GM18858 (cell line): ENCODE data around the gene ALK.
A peak's percentile ranks its signal among the peaks of the same experiment; 100 is the strongest.

Experiments used
- ATAC-seq: cut with Tn5 transposase; IDR thresholded peaks from one replicate; pipeline ENCODE4 v1.9.1; 2021; ENCODE audit not compliant: unreplicated experiment

ALK gene

DNA sequence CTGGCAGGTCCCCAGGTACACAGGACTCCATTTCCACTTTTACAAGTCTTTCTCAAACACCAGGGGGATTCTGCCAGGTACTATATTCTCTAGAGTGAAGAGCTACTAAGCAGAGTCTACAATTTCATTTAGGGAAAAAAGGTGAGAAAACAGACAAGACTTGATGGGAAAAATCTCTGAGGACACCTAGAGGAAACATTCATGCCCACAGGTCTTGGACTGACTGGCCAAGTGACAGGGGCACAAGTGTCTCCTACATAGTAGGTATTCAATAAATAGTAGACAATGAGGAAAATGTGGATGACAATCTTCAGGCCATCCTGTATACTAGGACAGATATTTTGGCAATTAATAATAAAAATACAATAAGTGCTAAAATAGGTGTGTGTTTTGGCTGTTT is 577.6 kb downstream of the ALK start:
- no peak for ATAC-seq

DNA sequence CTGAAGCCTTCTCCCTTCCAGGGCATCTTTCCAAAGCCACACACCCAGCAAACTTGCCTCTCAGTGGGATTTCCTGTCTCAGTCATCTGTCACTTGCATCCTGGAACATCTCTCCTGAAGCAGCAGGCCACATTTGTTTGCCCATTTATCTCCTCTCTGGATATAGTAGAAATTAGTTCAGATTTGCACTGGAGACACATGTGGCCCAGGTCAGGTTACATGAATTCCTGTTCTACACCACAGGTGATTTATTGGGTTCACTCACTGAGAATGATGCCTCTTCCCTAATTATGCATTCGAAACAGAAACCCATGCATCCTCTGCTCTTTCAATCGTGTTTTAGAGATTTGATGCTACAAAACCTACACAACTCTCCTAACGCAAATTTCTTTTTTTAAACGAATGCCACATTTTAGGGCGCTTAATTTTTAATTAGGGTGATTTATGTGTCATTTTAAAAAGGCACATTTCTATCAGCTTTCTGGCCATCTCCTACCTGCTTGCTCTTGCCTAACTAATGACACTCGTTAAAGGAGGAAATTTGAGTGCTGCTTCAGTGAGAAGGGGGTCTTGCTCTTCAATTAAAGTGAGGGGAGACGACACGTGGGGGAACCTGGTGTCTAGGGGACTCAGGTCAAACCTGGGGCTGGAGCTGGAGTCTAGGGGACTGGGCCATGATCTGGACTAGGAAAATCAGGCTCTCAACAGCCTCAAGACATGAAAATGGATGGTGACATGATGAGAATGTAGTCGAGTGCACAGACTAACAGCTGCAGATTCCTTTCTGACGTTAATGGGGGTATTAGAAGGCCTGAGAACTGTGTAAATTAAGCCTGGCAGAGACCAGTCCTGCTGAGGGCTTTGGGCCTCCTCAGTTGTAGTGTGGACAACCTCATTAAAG is 584.8 kb downstream of the ALK start:
- ATAC-seq = no peak

DNA sequence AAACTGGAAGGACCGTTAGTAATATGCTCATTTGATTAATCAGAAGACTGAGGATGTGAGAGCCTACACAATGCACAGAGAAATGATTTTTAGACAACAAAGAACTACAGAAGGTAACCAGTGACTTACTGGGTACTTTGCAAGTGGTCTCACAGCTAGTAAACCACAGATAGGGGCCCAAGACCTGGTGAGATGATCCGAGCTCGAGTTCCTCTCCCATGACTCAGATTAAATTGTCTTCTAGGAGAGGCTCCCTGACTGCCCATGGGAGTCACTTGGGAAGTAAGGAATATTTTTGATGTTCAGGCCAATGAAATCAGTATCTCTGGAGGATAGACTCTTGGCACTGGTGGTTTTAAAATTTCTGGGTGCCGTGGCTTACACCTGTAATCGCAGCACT is 586.0 kb downstream of the ALK start:
- ATAC-seq = no peak

DNA sequence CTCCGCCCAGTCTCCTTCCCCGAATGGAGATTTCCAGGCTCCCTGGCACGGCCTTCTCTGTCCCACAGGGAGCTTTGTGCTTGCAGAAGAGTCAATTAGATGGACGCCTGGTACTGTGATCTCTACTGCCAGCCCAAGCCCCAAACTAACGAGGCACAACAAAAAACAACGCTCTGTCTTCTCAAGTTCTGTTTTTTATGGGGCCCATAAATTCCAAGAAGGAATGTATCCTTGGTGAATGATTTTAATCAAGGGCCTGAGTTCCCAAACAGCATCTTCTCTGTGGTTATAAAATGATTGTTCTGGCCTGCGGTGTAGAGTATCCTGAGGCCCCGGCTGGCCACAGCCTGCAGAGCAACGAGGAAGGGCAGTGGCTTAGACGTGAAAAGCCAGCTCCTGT is 586.7 kb downstream of the ALK start:
- ATAC-seq = no peak

DNA sequence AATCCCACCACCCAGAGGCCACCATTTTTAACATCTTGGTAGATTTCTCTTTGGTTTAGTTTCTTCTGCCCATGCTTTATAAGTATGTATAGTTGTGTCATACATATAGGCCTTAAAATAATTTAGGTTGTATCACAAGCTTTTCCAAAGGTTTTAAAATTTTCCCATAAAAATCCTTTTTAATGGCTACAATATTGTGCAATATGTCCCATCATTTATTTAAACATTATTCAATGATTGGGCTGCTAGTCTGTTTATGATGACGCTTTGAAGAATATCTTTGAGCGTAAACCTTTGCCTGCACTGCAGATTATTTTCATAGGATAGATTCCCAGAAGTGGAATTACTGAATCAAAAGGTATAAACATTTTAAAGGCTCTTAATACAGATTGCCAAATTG is 588.8 kb downstream of the ALK start:
- no peak for ATAC-seq

DNA sequence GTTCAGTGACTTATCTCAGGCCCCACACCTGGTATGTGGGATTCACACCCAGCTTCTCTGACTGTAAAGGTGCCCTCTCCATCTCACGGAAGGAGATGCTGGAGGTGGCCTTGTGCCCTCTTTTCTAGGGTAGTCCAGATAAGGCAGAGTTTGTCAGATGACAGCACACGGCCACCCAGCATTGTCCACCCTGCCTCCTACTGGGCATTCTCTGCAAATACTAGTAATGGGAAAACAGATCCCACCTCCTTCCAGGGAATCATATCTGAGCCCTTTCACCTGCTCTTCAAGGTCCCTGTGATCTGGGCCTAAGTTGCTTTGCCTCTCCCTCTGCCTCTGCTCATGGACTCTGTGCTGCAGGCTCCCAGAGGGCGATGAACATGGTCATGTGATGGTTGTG is 591.5 kb downstream of the ALK start:
- no peak for ATAC-seq

DNA sequence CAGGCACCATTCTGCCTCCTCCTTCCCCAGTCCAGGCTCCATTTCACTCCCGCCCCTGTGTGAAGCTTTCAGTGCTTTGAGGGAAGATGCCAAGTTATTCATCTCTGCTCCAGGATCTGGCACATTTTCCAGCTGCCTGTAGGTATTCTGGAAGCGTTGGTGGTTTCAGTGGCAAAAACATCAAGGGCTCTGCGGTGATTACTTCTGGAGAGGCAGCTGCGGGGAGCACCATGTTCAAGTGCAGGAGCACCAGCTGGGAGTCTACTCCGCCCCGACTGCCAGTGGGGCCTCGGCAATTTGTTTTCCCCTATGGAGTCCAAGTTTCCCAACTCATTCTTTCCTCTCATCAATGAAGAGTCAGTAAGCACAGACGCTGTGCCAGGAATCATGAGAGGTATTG is 594.5 kb downstream of the ALK start:
- ATAC-seq = no peak

DNA sequence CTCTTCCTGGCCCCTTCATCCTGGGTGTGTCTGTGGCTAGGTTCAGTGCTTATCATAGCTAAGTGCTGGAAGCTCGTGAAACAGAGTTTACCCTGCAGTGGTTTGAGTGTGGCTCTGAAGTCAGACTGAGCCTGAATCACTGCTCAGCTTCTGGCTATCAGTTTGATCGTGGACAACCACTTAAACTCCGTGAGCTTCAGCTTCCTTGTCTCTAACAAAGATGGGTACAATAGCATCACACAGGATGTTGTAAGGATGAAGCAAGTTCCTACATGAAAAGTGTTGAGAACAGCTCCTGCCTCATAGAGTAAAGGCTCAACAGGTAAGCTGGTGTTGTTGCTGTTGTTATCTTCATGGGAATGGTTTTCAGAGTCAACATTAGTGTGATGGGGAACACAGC is 595.8 kb downstream of the ALK start:
- no peak for ATAC-seq

DNA sequence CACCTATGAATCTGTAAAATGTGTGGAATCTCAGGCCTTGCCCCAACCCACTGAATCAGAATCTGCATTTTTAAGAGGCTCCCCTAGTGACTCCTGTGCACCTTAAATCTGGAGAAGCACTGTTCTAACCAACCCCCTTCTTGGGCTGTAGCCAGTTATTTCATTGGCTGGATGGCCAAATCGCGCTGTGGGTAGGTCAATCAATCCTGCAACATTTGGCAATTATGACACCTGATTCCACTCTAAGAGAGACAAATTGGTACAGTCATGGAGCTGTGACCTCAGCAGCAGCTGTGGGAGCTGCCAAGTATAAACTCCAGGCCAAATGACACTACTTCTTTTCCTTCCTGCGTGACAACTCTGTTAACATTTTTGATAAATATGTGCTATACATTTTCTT is 597.4 kb downstream of the ALK start:
- no peak for ATAC-seq

DNA sequence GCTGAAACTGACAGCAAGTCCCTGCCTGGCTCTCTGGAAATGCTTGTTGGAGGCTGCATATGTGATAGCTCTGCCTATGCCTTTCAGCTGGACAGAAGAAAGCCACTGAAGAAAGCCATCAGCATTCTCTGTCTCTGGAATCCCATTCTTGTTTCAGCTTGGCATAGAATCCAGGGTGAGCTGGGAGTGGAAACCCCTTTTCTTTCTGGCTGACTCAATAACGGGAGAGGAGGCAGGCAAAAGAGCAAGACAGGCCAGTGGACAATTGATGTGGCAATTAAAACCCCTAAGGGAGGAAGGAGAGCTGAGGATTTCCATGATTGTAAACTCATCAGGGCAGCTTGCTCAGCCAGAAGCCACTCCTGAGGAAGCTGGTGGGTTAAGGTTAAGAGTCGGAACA is 598.1 kb downstream of the ALK start:
- ATAC-seq = no peak

DNA sequence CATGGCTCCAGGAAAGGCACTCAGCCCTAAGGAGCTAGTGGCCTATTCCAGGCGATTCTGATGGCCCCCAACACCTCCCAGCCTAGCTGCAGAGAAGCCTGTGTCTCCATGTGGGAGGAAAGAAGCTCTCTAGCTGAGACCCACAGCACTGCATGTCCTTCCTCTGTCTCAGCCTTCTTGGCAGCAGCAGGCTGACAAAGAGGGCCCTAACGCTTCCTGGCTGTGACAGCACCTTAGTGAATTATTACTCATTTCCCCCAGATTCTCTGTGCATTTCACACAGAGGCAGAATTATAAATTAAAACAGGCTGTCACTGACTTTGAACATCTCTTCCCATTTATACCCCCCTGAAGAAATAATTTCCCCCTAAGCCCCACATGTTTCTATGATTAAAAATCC is 599.4 kb downstream of the ALK start:
- no peak for ATAC-seq

DNA sequence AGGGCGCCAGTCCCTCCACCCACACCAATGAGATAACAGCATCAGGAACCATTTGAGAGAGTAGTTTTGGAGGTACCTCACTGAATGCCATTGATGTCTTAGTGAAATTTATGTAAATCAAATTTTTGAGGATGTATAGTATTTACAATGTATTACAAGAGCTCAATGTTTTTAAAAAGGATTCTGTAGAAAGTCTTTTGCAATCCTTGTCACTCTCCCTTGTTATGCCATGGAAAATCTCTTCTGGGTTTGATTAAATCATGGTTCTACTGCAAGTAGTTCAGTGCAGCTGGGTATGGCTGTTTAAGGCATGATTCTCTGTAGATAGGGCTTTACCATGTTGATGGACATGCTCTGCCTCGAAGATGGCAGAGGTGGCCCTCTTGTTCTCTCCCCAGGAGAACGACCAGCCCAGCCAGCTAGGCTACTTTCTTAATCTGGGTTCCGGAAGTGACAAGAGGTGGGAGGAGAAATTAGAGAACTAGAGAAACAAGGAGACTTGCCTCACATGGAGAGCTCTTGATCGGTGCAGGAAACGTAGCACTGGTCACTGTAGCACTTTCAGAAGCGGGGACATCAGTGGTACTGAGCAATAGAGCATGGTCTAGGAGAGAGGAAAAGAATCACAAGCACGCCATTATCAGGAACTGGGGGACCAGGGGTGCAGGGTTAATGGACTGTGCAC is 603.4 kb downstream of the ALK start:
- no peak for ATAC-seq

DNA sequence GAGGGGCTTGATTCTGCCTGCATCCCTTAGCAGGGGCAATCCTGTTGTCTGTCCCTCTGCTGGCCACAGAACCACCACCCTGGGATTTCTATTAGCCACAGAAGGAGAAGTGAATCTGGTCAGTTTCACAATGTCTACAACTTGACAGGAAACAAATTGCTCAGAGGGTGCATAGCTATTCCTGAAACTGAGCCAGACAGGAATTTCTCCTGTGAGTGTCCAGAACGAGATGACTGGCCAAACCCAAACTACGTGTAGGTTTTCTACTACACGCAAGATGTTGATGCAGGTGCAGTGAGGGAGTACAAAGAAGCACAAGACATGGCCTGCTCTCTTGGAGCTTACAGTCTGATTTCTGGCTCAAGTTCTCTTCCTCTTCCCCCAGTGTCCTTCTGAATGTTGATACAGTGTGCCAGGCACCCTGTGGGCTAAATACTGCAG is 604.3 kb downstream of the ALK start:
- ATAC-seq = peak; percentile 52

DNA sequence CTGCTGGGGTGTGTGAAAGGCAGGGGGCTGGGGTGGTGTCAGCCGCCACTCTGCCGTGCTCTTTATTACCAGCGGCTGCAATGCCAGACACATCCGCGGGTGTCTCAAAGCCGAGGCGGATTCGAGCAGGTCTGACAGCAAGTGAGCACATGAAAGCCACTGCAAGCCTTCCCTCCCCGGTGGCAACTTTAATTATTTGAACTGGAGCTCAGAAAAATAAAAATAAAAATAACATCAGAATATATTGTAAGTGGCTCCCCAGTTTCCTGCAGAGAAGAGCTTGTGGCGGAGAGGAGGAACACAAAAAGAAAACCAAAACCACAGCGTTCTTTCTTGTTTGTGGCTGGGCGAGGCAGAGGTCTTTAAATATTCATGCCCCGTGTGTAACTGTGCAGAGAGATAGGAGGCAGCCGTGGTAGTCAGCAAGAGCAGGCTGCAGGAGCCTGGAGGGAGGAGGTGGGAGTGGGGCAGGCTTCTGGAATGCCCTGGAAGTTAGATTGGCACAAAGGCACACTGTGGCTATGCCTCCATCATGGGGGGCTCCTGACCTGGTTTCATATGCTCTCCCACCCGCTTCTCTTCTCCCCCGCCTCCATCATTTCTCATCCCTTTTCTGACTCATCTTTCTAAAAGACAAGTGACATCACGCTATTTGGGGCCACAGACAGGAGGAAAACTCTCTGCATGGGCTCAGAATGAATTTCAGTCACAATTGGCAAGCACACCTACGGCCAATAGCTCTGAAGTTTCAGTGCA is 606.4 kb downstream of the ALK start:
- peak; percentile 46 for ATAC-seq

DNA sequence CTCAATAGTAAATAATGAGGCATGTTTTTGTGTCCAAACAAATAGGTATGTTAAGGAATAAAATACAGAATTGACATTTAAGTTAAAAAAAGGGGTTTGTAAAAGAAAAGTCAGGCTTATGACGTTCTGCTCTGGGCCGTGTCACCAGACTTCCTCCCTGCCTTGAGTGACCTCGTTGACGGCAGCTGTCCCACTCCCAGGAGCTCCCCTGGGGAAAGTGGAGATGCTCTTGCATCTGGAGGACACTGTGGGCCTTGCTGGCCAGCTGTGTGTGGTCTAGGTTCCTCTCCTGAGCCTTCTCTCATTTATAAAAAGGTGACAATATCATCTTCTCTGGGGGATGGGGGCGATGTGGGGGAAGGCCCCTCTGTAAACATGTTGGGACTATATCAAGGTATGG is 609.9 kb downstream of the ALK start:
- ATAC-seq = no peak

DNA sequence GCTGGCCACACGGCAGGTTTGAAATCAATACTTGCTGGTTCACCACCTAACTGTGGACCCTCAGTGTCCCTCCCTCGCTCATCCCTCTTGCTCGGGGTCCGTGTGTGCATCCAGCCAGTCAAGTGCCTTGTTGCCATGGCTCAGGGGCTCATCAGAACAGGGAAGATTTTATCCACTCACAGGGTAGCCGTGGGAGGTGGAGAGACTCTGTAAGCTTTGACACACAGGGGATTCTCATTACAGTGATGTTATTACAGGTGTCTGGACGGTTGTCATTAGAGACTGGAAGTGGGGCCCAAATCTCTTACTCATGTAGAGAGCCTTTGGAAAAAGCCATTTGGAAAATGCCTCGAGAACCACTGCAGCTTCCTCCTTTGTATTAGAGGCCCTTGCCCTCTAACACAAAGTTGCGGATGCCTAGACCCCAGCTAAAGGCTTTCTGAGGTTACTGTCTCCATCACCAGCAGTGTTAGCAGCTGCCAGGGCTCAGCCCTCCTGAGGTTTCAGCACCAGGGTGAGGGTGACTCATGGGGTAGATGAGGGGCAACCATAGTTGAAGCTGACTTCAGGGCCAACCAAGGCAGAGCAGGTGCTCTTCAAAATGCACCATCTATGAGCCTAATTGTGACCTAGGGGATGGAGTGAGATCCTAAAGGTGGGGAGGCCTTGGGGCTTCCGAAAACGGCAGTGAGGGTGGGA is 610.6 kb downstream of the ALK start:
- no peak for ATAC-seq

DNA sequence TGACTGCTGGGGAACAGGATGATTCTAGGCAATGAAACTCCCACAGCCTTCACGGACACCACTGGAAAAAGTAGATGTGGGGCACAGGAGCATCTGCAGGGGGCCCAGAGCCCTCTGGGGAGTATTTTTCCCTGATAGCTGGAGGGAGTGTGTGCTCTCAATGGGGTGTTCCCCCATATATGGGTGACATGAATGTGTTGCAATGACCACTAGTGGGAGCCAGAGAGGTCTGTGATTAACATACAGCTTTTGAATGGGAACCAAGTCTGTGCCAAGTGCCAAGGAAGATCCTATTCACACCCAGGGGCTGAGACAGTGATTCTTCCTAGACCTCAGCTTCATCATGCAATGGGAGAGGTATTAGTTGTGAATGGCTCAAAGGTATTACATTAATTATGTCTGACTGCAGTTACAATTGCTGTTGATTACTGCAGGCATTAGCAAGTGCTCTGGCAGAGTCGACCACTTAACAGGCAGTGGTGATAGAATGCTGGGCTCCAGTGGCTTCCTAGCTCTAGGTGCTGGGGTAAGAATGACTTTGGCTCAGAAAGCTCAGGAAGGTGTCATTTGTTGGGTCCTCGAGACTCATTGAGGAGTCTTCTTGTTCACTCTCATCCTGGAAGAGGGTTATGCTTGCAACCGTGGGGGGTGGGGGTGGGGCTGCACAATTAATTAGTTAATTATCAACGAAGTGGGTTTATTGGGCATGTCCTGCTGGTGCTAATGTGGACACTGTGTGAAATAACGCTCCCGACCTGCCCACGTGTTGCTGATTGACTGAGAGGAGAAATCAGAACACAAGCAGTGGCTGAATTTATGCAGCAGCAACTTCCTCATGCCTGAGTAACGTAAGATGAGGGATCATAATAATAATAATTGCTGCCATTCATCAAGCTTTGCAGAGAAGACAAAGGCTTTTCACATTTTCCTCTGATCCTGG is 612.0 kb downstream of the ALK start:
- no peak for ATAC-seq

DNA sequence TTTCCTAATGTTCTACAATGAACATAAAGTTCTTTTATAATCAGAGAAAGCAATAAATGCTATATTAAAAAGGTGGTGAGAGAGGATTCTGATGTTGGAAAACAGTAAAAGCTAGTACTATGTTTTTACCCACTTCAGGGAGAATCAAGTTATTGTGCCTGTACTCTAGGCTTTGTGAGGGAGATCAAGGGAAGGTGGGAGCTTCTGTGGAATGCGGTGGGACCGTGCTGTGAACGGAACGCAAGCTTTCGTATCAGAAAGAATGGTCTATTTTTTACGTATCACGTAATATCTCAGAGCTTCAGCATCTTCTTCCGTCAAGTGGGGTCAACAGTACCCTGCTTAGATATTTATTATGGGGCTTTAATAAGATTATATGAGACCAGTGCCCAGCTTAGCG is 613.0 kb downstream of the ALK start:
- ATAC-seq = no peak

DNA sequence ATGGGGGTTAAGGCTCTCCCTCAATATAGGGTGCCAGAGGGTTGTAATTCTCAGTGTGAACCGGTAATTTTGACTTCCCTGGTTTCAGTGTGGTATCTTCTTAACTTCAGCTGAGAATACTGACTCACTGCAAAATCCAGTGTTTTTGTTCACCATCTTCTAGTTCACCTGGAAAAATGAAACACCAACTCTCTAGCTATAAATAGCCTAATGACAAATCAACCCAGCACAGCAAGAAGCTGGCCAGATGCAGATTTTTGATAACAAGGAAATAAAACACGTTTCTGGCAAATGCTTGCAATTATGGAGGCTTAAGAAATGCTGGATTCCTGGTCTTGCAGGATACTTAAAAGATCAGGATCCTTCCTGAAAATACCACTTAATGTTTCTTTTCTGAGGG is 613.9 kb downstream of the ALK start:
- no peak for ATAC-seq

DNA sequence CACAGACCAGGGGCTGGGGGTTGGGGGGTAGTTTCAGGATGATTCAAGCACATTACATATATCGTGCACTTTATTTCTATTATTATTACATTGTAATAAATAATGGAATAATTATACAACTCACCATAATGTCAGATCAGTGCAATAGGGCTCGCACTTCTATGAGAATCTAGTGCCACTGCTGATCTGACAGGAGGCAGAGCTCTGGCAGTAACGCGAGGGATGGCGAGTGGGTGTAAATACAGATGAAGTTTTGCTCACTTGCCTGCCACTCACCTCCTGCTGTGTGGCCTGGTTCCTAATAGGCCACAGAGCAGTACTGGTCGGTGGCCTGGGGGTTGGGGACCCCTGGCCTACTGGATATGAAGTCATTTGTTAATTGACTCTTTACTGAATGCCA is 615.6 kb downstream of the ALK start:
- ATAC-seq = no peak
